ENCODE data around the gene LILRB5. TPM values are rescaled to one million over a fixed set of nuclear protein-coding genes. Genes with fewer than 3 reads are reported as not detected.
"Not testable (repeated sequence)": the region's sequence is repeated elsewhere in the genome, so short reads cannot be mapped to it uniquely, and the experiment has no call there.

LILRB5 gene
- total RNA-seq, 1 experiment from 2014 or later = not detected

DNA sequence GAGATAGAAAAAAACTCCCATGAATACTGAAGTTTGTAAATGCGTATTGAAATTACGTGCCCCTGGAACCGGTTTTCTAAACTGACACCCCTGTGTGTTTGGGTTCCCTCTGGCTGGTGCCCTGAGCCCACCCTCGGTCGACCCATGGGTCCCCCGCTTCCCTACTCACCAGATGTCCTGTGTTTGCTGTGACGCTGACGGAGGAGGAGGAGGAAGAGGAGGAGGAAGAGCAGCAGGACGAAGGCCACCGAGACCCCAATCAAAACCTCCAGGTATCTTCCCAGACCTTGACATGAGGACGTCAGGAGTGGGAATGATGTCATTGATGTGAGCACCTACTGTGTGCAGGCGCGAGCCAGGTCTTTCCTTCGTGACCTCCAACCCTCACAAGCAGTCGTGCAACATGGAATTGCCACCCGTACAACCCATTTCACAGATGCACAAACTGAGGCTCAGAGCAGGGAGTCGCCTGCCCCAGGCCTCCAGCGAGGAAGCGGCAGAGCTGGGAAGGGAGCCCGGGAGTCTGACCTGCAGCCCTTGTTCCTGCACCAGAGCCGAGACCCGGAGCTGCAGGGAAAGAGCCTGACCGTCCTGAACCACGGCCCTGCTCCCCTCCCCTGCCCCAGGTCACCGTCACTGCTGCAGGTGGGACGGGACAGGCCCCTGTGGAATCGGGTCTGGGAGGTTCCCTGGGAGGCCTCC, 38.0 kb downstream of the LILRB5 start:
- Histone ChIP-seq H3K4me2 (no peak overlapping the region), H3K36me3 (ENCODE audit: low read depth) (no peaks in the 10 kb centered on the region), H3K4me3 (no peak overlapping the region), H3K27ac (no peak overlapping the region), H3F3A (ENCODE audit: insufficient read depth, low read depth) (0 out of 2 replicates have a peak, but pooled peaks cover 5% of the 10 kb centered on the region), H3K27me3 (ENCODE audit: insufficient read depth, low read depth) (peaks cover 11% of the 10 kb centered on the region; the same call in 1 of the 2 replicates), H2AFZ (no peak overlapping the region), H3K9me2 (ENCODE audit: insufficient read depth) (no peaks in the 10 kb centered on the region), H3K79me2 (ENCODE audit: low read depth) (no peaks in the 10 kb centered on the region), H3K4me1 (replicated peaks; ENCODE audit: insufficient read depth) (no peaks in the 10 kb centered on the region), H3K9me3 (ENCODE audit: insufficient read depth, low read depth) (no peaks in the 10 kb centered on the region), H4K20me1 (ENCODE audit: insufficient read depth) (no peaks in the 10 kb centered on the region)
- no TSS peak for BruUV-seq (replicated peaks)
- no peak for TF ChIP-seq EZH2 (IDR thresholded peaks at IDR 0.05; ENCODE audit: low read depth)
- TF ChIP-seq, protein P1, sequence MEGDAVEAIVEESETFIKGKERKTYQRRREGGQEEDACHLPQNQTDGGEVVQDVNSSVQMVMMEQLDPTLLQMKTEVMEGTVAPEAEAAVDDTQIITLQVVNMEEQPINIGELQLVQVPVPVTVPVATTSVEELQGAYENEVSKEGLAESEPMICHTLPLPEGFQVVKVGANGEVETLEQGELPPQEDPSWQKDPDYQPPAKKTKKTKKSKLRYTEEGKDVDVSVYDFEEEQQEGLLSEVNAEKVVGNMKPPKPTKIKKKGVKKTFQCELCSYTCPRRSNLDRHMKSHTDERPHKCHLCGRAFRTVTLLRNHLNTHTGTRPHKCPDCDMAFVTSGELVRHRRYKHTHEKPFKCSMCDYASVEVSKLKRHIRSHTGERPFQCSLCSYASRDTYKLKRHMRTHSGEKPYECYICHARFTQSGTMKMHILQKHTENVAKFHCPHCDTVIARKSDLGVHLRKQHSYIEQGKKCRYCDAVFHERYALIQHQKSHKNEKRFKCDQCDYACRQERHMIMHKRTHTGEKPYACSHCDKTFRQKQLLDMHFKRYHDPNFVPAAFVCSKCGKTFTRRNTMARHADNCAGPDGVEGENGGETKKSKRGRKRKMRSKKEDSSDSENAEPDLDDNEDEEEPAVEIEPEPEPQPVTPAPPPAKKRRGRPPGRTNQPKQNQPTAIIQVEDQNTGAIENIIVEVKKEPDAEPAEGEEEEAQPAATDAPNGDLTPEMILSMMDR (conservative IDR thresholded peaks at IDR 0.05) = no peak
- intact Hi-C loops (cut with micrococcal nuclease; ENCODE audit: unreplicated experiment) = loop anchor here (2.0 kb wide), 1 partner anchor 22 kb away; no protein-coding TSS in a partner anchor
- no peak for DNase-seq
- ChIA-PET CTCF (no interaction called here), POLR2A (ENCODE audit: unreplicated experiment) (no interaction called here)

DNA sequence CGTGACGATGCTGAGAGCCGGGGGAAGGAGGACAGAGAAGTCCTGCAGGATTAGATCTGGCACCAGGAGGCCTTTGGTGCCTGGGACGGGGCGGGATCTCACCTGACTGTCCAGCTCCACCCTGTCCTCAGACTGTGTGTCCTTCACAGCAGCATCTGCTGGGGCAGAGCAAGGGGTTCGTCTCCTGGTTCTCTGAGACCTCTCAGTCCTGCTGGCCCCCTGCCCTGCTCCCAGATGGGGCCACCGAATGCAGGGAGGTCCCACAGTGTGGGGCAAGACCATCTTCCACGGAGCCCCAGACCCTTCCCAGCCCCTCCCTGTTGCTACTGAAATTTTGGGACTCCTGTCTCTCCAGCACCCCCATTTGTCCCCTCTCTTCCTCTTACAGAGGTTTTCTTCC, 38.8 kb downstream of the LILRB5 start:
- DNase-seq = no peak
- H3K27ac ChIP-seq = no peak overlapping the region
- H3K27me3 ChIP-seq (ENCODE audit: insufficient read depth, low read depth) = peaks cover 11% of the 10 kb centered on the region; the same call in 1 of the 2 replicates
- intact Hi-C loops (cut with micrococcal nuclease; ENCODE audit: unreplicated experiment) = loop anchor here (2.0 kb wide), 1 partner anchor 23 kb away; no protein-coding TSS in a partner anchor
- no peaks in the 10 kb centered on the region for H3K4me1 ChIP-seq (replicated peaks; ENCODE audit: insufficient read depth)
- H3K4me2 ChIP-seq = no peak overlapping the region
- no peaks in the 10 kb centered on the region for H3K9me2 ChIP-seq (ENCODE audit: insufficient read depth)
- H3K36me3 ChIP-seq (ENCODE audit: low read depth) = no peaks in the 10 kb centered on the region
- no TSS peak for BruUV-seq (replicated peaks)
- H3F3A ChIP-seq (ENCODE audit: insufficient read depth, low read depth) = 0 out of 2 replicates have a peak, but pooled peaks cover 5% of the 10 kb centered on the region
- H3K79me2 ChIP-seq (ENCODE audit: low read depth) = no peaks in the 10 kb centered on the region
- POLR2A ChIA-PET (ENCODE audit: unreplicated experiment) = no interaction called here
- H2AFZ ChIP-seq = no peak overlapping the region
- no peak overlapping the region for H3K4me3 ChIP-seq
- CTCF ChIA-PET = no interaction called here
- H4K20me1 ChIP-seq (ENCODE audit: insufficient read depth) = no peaks in the 10 kb centered on the region
- TF ChIP-seq, protein P1 (conservative IDR thresholded peaks at IDR 0.05) = no peak
- no peak for TF ChIP-seq EZH2 (IDR thresholded peaks at IDR 0.05; ENCODE audit: low read depth)
- no peaks in the 10 kb centered on the region for H3K9me3 ChIP-seq (ENCODE audit: insufficient read depth, low read depth)

DNA sequence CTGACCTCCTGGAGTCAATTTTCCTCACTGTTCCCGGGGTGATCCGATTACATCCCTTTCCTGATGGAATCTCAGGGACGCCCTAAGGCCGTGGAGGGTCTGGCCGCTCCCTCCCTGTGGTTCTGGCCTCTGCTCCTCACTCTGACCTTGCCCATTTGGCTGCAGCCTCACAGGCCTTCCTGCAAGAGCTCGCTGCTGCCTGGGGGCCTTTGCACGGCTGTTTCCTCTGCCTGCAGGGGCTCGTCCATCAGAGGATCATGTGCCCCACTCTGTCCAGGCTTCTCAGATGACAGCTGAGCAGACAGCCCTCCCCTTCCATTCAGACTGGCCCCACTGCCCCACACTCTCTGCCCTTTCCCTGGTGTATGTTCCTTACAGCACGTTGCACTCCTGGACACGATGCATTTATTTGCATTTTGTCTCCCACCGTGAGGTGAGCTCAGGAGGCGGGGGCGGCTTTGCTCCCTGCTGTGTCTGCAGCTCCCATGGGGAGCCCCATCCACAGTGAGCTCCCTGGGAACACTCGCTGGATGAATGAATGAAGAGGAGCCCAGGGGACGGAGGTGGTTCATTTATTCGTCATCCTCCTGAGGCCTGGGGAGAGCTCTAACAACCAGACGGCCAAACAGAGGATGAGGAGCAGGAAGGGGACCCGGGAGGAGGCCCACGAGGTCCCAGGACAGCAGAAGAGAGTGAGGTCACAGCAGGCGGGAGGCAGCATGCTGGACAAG, 39.4 kb downstream of the LILRB5 start:
- DNase-seq; H3K27ac ChIP-seq; H3K9me3 ChIP-seq (ENCODE audit: insufficient read depth, low read depth); POLR2A ChIA-PET (ENCODE audit: unreplicated experiment); H4K20me1 ChIP-seq (ENCODE audit: insufficient read depth); CTCF ChIA-PET; H3K79me2 ChIP-seq (ENCODE audit: low read depth); H3K9me2 ChIP-seq (ENCODE audit: insufficient read depth); H3K4me1 ChIP-seq (replicated peaks; ENCODE audit: insufficient read depth); H3F3A ChIP-seq (ENCODE audit: insufficient read depth, low read depth); BruUV-seq (replicated peaks); H2AFZ ChIP-seq; H3K4me3 ChIP-seq; H3K4me2 ChIP-seq; H3K36me3 ChIP-seq (ENCODE audit: low read depth): not testable (repeated sequence)
- intact Hi-C loops (cut with micrococcal nuclease; ENCODE audit: unreplicated experiment) = loop anchor here (2.0 kb wide), 1 partner anchor 23 kb away; no protein-coding TSS in a partner anchor
- H3K27me3 ChIP-seq (ENCODE audit: insufficient read depth, low read depth) = peaks cover 11% of the 10 kb centered on the region; the same call in 1 of the 2 replicates

Data from PC-9 (cell line).